ENCODE data around the gene KIF23.
"Not testable (repeated sequence)": the region's sequence is repeated elsewhere in the genome, so short reads cannot be mapped to it uniquely, and the experiment has no call there.

The KIF23 gene

DNA sequence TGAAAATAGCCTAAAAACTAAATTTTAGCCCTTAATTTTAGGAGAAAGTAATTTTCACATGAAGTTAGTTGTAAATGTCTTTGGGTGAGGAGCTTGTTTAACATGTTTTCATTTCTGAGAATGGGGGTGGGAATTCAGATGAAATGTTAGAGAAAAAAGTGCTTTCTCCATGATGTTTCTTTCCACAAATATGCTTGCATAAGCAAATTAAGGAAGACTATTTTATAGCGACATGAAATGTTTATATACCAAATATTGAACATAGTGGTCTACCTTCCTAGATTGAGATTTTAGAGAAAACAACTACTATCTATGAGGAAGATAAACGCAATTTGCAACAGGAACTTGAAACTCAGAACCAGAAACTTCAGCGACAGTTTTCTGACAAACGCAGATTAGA is 25.5 kb downstream of the KIF23 start:
- no peak for DNase-seq

DNA sequence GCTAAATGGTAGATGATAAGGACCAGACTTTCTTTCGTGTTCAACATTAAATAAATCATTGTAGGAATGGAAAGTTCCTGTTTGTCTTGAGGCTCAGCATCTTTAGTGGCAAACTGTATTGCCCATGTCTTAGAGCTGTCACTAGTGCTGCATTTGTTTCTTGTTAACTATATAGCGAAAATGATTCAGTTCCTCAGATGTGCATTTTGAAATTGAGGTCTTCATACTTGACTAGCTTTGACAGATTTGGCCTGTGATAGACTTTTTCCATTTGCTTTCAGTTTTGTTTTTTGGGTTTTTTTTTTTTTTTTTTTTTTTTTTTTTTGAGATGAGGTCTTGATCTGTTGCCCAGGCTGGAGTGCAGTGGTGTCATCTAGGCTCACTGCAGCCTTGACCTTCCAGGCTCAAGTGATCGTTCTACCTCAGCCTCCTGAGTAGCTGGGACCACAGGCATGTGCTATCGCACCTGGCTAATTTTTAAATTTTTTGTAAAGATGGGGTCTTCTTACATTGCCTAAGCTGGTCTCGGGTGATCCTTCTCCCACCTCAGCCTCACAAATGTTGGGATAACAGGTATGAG is 29.0 kb downstream of the KIF23 start:
- no peak for DNase-seq

DNA sequence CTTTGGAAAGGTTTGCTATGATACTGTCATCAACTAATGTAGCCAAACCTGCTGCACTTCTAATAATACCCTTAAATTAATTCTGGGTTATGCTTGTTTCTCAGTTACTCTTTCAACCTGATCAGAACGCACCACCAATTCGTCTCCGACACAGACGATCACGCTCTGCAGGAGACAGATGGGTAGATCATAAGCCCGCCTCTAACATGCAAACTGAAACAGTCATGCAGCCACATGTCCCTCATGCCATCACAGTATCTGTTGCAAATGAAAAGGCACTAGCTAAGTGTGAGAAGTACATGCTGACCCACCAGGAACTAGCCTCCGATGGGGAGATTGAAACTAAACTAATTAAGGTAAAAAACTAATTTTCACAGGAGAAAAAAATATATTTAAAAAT is 30.5 kb downstream of the KIF23 start:
- DNase-seq = no peak

DNA sequence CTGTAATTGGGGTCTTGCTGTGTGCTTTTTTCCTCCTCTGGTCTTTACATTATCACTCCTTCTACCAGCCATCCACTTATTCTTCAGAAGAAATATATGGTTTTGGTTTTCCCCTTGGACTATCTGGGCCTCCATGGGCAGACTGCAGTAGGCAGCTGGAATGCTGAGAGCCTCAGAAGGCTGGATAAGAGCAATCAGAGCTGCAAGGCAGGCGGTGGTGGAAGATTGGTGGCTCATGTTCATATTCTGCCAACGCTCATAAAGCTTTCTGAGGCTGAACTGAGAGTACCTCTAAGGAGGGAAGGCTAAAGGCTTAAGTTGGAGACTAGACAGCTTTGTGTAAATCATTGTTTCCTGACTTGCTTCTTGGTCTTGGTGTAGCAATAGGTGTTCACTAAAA is 32.8 kb downstream of the KIF23 start:
- DNase-seq = no peak

DNA sequence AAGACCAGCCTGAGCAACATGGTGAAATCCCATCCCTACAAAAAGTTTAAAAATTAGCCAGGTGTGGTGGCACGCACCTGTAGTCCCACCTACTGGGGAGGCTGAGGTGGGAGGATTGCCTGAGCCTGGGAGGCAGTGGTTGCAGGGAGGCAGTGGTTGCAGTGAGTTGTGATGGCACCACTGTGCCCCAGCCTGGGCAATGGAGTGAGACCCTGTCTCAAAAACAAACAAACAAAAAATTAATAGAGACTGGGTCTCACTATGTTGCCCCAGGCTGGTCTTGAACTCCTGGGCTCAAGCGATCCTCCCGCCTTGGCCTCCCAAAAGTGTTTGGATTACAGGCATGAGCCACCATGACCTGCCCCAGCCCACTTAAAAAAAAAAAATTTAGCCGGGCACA is 36.1 kb downstream of the KIF23 start:
- DNase-seq = not testable (repeated sequence)

DNA sequence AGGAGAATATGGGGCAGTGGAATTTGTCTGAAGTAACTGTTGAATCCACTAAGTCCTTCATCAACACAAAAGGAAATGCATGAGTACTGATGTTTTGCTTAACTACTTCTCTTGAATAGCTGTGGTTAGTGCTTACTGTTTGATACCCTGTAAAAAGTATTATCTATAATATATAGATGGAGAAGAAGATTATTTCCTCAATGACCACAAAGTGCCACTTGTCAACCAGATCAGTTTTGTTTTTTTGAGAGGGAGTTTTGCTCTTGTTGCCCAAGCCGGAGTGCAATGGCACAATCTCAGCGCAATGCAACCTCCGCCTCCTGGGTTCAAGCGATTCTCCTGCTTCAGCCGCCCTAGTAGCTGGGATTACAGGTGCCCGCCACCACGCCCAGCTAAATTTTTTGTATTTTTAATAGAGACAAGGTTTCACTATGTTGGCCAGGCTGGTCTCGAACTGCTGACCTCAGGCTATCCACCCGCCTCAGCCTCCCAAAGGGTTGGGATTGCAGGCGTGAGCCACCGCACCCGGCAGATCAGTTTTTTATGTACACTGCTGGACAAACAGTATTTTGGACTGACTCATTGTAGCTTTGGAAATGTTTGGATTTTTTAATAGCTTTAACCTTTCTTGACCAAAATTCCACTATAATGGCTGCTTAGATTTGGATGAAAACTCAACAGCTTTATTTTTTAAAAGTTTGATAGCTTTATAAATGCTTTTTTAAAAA is 37.0 kb downstream of the KIF23 start:
- DNase-seq = no peak

DNA sequence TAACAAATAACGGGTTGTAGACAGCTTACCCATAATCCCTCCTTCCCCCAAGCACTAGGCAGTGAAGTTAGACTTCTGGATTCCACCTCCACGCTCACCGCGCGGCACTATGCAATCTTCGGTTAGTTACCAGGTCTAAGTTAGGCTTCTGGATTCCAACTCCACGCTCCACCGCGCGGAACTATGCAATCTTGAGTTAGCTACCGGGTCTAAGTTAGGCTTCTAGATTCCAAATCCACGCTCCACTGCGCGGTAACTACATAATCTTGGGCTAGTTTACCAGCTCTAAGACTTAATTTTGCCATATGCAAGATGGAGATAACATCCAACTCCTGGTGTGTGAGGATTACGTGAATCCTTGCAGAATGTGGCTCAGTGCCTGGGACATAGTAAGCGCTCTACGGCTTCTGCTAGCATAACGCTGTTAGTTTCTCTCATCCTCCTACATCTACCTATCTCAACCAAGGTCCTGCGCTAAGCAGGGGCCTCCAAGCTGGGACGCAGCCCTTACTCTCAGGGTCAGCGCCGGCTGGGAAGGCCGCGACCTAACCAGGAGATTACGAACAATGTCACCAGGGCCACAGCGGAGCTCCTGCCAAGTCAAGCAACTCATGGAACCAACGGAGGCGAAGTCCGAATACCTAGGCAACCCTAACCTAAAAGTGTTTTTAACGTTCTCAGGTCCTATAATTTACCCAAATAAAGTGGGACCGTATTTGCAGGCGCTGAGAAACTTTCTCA is 38.0 kb downstream of the KIF23 start:
- DNase-seq = no peak

DNA sequence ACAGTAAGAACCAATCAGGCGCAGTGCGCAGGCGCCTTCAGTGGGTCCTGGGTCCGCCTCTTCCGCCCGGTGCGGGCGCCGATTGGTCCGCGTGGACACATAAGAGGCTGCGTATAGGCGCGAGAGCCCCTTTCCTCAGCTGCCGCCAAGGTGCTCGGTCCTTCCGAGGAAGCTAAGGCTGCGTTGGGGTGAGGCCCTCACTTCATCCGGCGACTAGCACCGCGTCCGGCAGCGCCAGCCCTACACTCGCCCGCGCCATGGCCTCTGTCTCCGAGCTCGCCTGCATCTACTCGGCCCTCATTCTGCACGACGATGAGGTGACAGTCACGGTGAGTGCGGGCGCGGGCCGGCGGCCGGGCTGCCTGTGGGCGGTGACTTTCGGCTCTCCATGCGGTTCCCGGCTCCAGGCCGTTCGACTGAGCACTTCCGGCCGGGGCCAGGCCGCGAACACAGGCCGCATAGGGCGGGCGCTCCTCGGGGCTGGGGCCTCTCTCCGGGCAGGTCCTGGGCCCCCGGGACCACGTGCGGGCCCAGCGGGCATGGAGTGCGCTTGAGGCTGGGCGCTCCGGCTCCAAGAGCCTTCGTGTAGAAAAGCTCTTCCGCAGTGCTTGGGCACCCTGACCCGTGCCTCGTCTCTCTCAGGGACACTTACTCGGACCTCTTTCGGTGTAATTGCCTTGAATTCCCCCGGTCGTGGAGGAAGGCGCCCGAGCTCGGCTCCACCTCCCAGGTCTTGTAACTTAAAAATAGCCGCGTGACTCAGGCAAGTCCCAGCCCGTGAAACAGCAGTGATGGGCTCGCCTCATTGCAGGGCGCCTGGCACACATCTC is 38.8 kb downstream of the KIF23 start, which contains the start of gene RPLP1:
RPLP1 (plus strand) TSS at position 127 of the 830 bp plus-strand sequence; CDS start at position 258, 131 bp downstream.
- peak; percentile 75 for DNase-seq

GRCh38 chr15:69454953-69455352 is 40.8 kb downstream of the KIF23 start:
- no peak for DNase-seq

- no peak for DNase-seq
Measured at GRCh38 chr15:69456208-69457166, 42.3 kb downstream of the KIF23 start.

DNA sequence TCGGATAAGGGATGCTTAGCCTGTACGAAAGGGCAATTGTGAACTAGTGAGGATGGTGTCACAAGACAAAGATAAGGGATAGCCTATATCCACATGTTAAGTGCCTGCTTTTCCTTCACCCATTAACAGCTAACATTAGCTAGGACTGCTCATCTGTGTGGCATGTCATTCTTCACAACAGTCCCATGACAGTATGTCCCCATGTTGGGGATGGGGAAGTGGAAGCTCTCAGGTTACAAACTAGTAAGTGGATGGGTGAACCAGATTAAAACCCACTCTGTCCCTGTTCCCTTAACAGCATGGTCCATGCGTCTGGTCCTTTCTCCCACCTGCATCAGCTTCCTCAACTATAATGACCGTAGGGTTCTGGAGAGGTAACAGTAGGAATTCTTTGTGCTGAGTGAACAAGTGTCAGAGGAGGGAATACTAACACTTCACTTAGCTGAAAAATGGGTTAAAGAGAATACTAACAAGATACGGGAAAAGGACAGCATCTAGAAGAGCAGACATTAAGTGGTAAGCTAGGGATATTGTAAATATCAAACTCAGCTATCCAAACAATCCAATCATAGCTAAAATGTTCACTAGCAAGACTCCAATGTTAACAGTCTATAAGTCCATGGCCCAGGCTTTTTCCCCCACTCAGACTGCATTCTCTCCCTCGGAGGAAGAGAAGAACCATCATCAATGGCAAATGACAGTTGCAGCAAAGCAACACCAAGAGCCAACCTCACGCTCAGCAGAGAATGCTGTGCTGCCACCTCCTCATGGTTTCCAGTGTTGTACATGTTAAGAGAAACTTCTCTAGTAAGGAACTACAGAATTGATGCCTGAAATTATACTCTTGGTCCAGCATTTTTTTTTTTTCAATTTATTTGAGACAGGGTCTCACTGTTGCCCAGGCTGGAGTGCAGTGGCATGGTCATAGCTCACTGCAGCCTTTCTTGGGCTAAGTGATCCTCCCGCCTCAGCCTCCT is 43.4 kb downstream of the KIF23 start:
- DNase-seq = no peak

DNA sequence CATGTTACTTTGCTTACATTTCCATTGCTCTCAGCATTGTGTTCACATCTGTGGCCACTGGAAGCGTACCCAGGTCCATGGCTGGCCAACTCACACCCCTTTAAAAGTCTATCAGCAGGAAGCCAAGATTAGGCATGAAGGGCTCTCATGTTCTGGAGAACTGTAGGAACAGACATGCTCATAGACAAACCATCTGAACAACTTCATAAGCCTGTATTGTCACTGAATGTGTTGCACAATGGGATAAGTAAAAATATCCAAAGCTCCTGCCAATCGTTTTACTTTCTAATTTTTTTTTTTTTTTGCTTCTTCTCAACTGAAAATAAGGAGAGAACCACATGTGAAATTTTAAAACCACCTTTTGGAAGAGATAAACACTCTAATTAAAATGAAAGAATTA is 44.9 kb downstream of the KIF23 start:
- no peak for DNase-seq

DNA sequence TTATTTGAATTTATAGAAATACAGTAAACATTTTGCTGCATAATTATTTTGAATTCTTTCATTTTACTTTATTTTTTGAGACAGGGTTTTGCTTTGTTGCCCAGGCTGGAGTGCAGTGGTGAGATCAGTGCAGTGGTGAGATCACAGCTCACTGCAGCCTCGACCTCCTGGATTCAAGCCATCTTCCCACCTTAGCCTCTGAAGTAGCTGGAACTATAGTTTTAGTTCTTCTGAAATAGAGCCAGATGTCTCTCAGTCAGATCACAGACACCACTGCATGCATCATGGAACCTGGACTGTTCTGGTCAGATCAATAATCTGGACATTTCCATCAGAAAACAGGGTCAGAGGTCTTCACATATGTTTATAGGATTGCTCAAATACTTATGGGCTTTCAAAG is 46.3 kb downstream of the KIF23 start:
- no peak for DNase-seq

DNA sequence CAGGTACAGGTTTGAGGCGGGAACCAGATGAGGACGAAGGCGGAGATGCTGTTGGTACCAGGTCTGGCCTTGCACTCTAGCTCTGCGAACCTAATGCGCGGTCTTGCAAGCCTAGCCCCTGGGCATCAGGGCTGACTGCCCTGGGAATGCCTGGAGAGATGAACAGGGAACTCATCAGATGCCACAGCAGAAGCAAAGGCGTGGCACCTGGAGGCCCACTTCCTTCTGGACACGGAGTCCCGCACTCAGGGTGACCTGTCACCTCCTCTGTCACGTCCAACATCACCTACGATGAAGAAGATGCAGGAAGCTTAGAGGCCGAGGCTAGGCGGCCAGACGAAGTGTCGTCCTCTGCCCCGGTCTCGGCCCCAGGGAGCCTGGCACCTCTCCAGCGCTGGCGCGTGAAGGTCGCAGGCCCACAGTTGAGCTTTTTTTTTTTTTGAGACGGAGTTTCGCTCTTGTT is 47.9 kb downstream of the KIF23 start:
- no peak for DNase-seq

GRCh38 chr15:69462493-69463181 is 48.5 kb downstream of the KIF23 start:
- DNase-seq = peak; percentile 79

GRCh38 chr15:69463182-69463756 is 49.1 kb downstream of the KIF23 start:
- DNase-seq = no peak

GRCh38 chr15:69465253-69465652 is 51.1 kb downstream of the KIF23 start:
- DNase-seq = no peak

GRCh38 chr15:69466733-69467132 is 52.6 kb downstream of the KIF23 start:
- DNase-seq = no peak

GRCh38 chr15:69467636-69468035 is 53.5 kb downstream of the KIF23 start:
- DNase-seq = no peak

Measured in DMS 273 treated with DMSO at 0.1 percent for 48 hours (cell line).